Hepatocyte (in vitro differentiated cells): Measurements from ENCODE around the gene RBMS1. TPM values are rescaled to one million over a fixed set of nuclear protein-coding genes. Genes with fewer than 3 reads are reported as not detected.

ENCODE experiments used
- DNase-seq: peaks from one replicate; pipeline ENCODE4 v3.0.0-alpha.2; 2016; ENCODE audit warnings: low spot score
- H2AFZ ChIP-seq: fragments of 200-600 bp; sonication (generic); 2 replicates; pipeline ENCODE4 v1.6.0; 2016; ENCODE audit warnings: antibody characterized with exemption, mild to moderate bottlenecking
- H3K27ac ChIP-seq: fragments of 200-600 bp; sonication (generic); 2 replicates; pipeline ENCODE4 v1.5.1; 2016; ENCODE audit warnings: mild to moderate bottlenecking
- H3K27me3 ChIP-seq: fragments of 200-600 bp; sonication (generic); 2 replicates; pipeline ENCODE4 v1.6.1; 2016
- H3K36me3 ChIP-seq: fragments of 200-600 bp; sonication (generic); replicated peaks from 2 replicates; pipeline ENCODE4 v1.5.1; 2016; ENCODE audit warnings: low read depth; ENCODE audit not compliant: insufficient read depth
- H3K4me1 ChIP-seq: fragments of 200-600 bp; sonication (generic); 2 replicates; pipeline ENCODE4 v1.5.1; 2016; ENCODE audit warnings: mild to moderate bottlenecking, moderate library complexity; ENCODE audit not compliant: insufficient read depth
- H3K4me2 ChIP-seq: fragments of 200-600 bp; sonication (generic); 2 replicates; pipeline ENCODE4 v1.6.0; 2016
- H3K4me3 ChIP-seq: fragments of 200-600 bp; sonication (generic); 2 replicates; pipeline ENCODE4 v1.5.1; 2016; ENCODE audit warnings: mild to moderate bottlenecking
- H3K79me2 ChIP-seq: fragments of 200-600 bp; sonication (generic); 2 replicates; pipeline ENCODE4 v1.6.0; 2017; ENCODE audit warnings: mild to moderate bottlenecking
- H3K9me2 ChIP-seq: fragments of 200-600 bp; sonication (generic); replicated peaks from 2 replicates; pipeline ENCODE4 v1.6.0; 2017; ENCODE audit warnings: mild to moderate bottlenecking; ENCODE audit not compliant: insufficient read depth
- H3K9me3 ChIP-seq: fragments of 200-600 bp; sonication (generic); 2 replicates; pipeline ENCODE4 v1.5.1; 2016; ENCODE audit warnings: low read depth, mild to moderate bottlenecking
- H4K20me1 ChIP-seq: fragments of 200-600 bp; sonication (generic); 2 replicates; pipeline ENCODE4 v1.6.0; 2016; ENCODE audit warnings: mild to moderate bottlenecking; ENCODE audit not compliant: insufficient read depth, poor library complexity, severe bottlenecking
- EZH2 ChIP-seq: fragments of 200-600 bp; sonication (generic); IDR thresholded peaks from 2 replicates; pipeline ENCODE4 v1.6.1; 2016; ENCODE audit warnings: antibody characterized with exemption, mild to moderate bottlenecking, borderline replicate concordance
- EZH2phosphoT487 ChIP-seq: fragments of 200-600 bp; sonication (generic); IDR thresholded peaks from one replicate; pipeline ENCODE4 v1.6.1; 2018; ENCODE audit warnings: antibody characterized with exemption, mild to moderate bottlenecking, low read depth, moderate library complexity; ENCODE audit not compliant: unreplicated experiment, severe bottlenecking
- WGBS: methylation state at CpG from one replicate; pipeline ENCODE4 v1.1.6; 2016; ENCODE audit warnings: low lambda C conversion rate; ENCODE audit errors: missing lambda C conversion rate; 5-methylcytosine and 5-hydroxymethylcytosine counted together
- polyA plus RNA-seq: library from polyadenylated mRNA; unstranded; fragments of >200 nt; fragmentation: Nextera tagmentation; extraction: Ambion mirVana; gene quantifications from 2 replicates; pipeline ENCODE4 v1.2.1, GENCODE V29; 2016
- total RNA-seq: library from RNA; depleted of rRNA; stranded (reverse); fragments of >200 nt; gene quantifications from 2 replicates; pipeline ENCODE4 v1.2.3, GENCODE V29; 2014
- TF ChIP-seq, protein P1 (sequence below): fragments of 200-600 bp; sonication (generic); IDR thresholded peaks from 2 replicates; pipeline ENCODE4 v1.5.1; 2016; ENCODE audit warnings: antibody characterized with exemption, mild to moderate bottlenecking; ENCODE audit not compliant: poor library complexity

Gene RBMS1
- total and polyA plus RNA-seq, 2 experiments from 2014 or later = 87.9 to 103 TPM

- Histone ChIP-seq H3K27me3 (no peaks in the 10 kb centered on the region), H2AFZ (no peak overlapping the region), H3K4me1 (no peaks in the 10 kb centered on the region), H3K4me3 (no peak overlapping the region), H3K79me2 (no peaks in the 10 kb centered on the region), H4K20me1 (no peaks in the 10 kb centered on the region), H3K9me3 (no peaks in the 10 kb centered on the region), H3K4me2 (no peak overlapping the region), H3K9me2 (no peaks in the 10 kb centered on the region), H3K27ac (no peak overlapping the region), H3K36me3 (no peaks in the 10 kb centered on the region)
- WGBS = 79% methylated on average over 1 of the region's 1 CpG
- TF ChIP-seq EZH2 (no peak), EZH2phosphoT487 (no peak)
- TF ChIP-seq, protein P1, sequence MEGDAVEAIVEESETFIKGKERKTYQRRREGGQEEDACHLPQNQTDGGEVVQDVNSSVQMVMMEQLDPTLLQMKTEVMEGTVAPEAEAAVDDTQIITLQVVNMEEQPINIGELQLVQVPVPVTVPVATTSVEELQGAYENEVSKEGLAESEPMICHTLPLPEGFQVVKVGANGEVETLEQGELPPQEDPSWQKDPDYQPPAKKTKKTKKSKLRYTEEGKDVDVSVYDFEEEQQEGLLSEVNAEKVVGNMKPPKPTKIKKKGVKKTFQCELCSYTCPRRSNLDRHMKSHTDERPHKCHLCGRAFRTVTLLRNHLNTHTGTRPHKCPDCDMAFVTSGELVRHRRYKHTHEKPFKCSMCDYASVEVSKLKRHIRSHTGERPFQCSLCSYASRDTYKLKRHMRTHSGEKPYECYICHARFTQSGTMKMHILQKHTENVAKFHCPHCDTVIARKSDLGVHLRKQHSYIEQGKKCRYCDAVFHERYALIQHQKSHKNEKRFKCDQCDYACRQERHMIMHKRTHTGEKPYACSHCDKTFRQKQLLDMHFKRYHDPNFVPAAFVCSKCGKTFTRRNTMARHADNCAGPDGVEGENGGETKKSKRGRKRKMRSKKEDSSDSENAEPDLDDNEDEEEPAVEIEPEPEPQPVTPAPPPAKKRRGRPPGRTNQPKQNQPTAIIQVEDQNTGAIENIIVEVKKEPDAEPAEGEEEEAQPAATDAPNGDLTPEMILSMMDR = no peak
- DNase-seq = no peak
These were observed 7.8 kb upstream of the RBMS1 start for GRCh38 chr2:160501370-160501769.

- H3K4me1 ChIP-seq = no peaks in the 10 kb centered on the region
- no peak for DNase-seq
- H3K36me3 ChIP-seq = no peaks in the 10 kb centered on the region
- 95% methylated on average over 1 of the region's 1 CpG for WGBS
- H4K20me1 ChIP-seq = no peaks in the 10 kb centered on the region
- H3K4me3 ChIP-seq = no peak overlapping the region
- H3K4me2 ChIP-seq = no peak overlapping the region
- no peaks in the 10 kb centered on the region for H3K9me2 ChIP-seq
- H3K9me3 ChIP-seq = no peaks in the 10 kb centered on the region
- no peaks in the 10 kb centered on the region for H3K79me2 ChIP-seq
- H2AFZ ChIP-seq = no peak overlapping the region
- no peaks in the 10 kb centered on the region for H3K27me3 ChIP-seq
- TF ChIP-seq EZH2phosphoT487 (no peak), EZH2 (no peak)
- TF ChIP-seq, protein P1 = no peak
- H3K27ac ChIP-seq = no peak overlapping the region
These were observed 6.3 kb upstream of the RBMS1 start for GRCh38 chr2:160499865-160500264.

DNA sequence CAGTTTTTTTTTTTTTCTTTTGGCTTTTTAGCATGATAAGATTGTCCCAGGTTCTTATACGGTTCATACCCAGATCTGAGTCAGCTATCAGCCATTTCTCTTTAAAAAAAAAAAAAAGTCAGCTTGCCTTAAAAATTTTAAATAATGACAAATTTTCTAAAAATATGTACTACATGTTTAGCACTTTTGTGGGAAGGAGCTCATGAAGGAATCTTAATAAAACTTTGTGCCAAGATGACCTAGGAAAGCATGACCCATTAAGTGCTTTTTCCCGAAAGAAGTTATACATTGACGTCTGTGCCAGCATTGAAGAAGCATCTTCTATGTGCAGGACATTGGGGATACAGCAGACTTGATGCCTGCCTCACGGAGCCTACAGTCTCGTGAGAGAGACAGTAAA, 4.5 kb upstream of the RBMS1 start:
- H3K9me2 ChIP-seq = no peaks in the 10 kb centered on the region
- H3K4me3 ChIP-seq = no peak overlapping the region
- H2AFZ ChIP-seq = no peak overlapping the region
- no peak for DNase-seq
- H4K20me1 ChIP-seq = no peaks in the 10 kb centered on the region
- H3K27me3 ChIP-seq = no peaks in the 10 kb centered on the region
- no peaks in the 10 kb centered on the region for H3K9me3 ChIP-seq
- H3K27ac ChIP-seq = peak overlapping the region; percentile 7
- no peak overlapping the region for H3K4me2 ChIP-seq
- 81% methylated on average over 5 of the region's 5 CpGs for WGBS
- H3K36me3 ChIP-seq = no peaks in the 10 kb centered on the region
- TF ChIP-seq EZH2 = no peak
- no peak for TF ChIP-seq EZH2phosphoT487
- TF ChIP-seq, protein P1 = no peak
- no peaks in the 10 kb centered on the region for H3K4me1 ChIP-seq
- H3K79me2 ChIP-seq = no peaks in the 10 kb centered on the region

GRCh38 chr2:160494201-160494644, 616 bp upstream of the RBMS1 start:
- H3K79me2 ChIP-seq = peaks cover 29% of the 10 kb centered on the region
- 6% methylated on average over 6 of the region's 8 CpGs for WGBS
- no peaks in the 10 kb centered on the region for H3K36me3 ChIP-seq
- peak overlapping the region; percentile 97 for H3K4me3 ChIP-seq
- no peaks in the 10 kb centered on the region for H3K9me2 ChIP-seq
- DNase-seq = peak; percentile 35
- no peak for TF ChIP-seq EZH2phosphoT487
- no peak for TF ChIP-seq EZH2
- TF ChIP-seq, protein P1 = no peak
- H4K20me1 ChIP-seq = no peaks in the 10 kb centered on the region
- H2AFZ ChIP-seq = peak overlapping the region; percentile 84
- no peaks in the 10 kb centered on the region for H3K9me3 ChIP-seq
- no peaks in the 10 kb centered on the region for H3K27me3 ChIP-seq
- H3K4me1 ChIP-seq = no peaks in the 10 kb centered on the region
- H3K27ac ChIP-seq = peak overlapping the region; percentile 99
- peak overlapping the region; percentile 81 for H3K4me2 ChIP-seq
